SH-SY5Y (cell line): Measurements from ENCODE around the gene MACF1.

Experiments
- GATA2 ChIP-seq: IDR thresholded peaks from 2 replicates; pipeline ENCODE4 v1.6.1; 2011; ENCODE audit warnings: mild to moderate bottlenecking, low read depth, low read length
- GATA3 ChIP-seq: IDR thresholded peaks from 2 replicates; pipeline ENCODE4 v1.6.1; 2011; ENCODE audit warnings: low read depth, mild to moderate bottlenecking, low read length, moderate library complexity

Gene MACF1

GRCh38 chr1:39258925-39259244 is 54.4 kb downstream of the MACF1 start:
- TF ChIP-seq GATA3 (no peak), GATA2 (no peak)

GRCh38 chr1:39261712-39262221 is 57.3 kb downstream of the MACF1 start:
- TF ChIP-seq GATA3 (no peak), GATA2 (no peak)

- TF ChIP-seq GATA2, result no peak
Measured at GRCh38 chr1:39262802-39263201, 58.3 kb downstream of the MACF1 start.

GRCh38 chr1:39266269-39266668 is 61.8 kb downstream of the MACF1 start:
- TF ChIP-seq GATA3 (no peak), GATA2 (no peak)

GRCh38 chr1:39266792-39267191 is 62.3 kb downstream of the MACF1 start:
- no peak for TF ChIP-seq GATA3
- TF ChIP-seq GATA2, result no peak

GRCh38 chr1:39268112-39268581 is 63.7 kb downstream of the MACF1 start:
- TF ChIP-seq GATA3 (no peak), GATA2 (no peak)

GRCh38 chr1:39268906-39269305 is 64.4 kb downstream of the MACF1 start:
- TF ChIP-seq GATA2, result no peak
- no peak for TF ChIP-seq GATA3

GRCh38 chr1:39269349-39269748 is 64.9 kb downstream of the MACF1 start:
- TF ChIP-seq GATA2 (no peak), GATA3 (no peak)

- TF ChIP-seq GATA3, result no peak
- no peak for TF ChIP-seq GATA2
Measured at GRCh38 chr1:39269791-39270342, 65.4 kb downstream of the MACF1 start.

- TF ChIP-seq GATA3 (no peak), GATA2 (no peak)
Measured at GRCh38 chr1:39270368-39270767, 65.9 kb downstream of the MACF1 start.

- TF ChIP-seq GATA2, result no peak
- no peak for TF ChIP-seq GATA3
Measured at GRCh38 chr1:39272027-39272797, 67.7 kb downstream of the MACF1 start.

GRCh38 chr1:39272798-39273469 is 68.4 kb downstream of the MACF1 start:
- no peak for TF ChIP-seq GATA3
- TF ChIP-seq GATA2, result no peak

- TF ChIP-seq GATA3, result no peak
- TF ChIP-seq GATA2, result no peak
Measured at GRCh38 chr1:39275836-39276507, 71.5 kb downstream of the MACF1 start.

- no peak for TF ChIP-seq GATA2
- TF ChIP-seq GATA3, result no peak
Measured at GRCh38 chr1:39277879-39278278, 73.4 kb downstream of the MACF1 start.

GRCh38 chr1:39282537-39283216 is 78.2 kb downstream of the MACF1 start:
- TF ChIP-seq GATA2 (no peak), GATA3 (no peak)

- TF ChIP-seq GATA2 (no peak), GATA3 (no peak)
Measured at GRCh38 chr1:39283858-39284257, 79.4 kb downstream of the MACF1 start.
